WTC11 (cell line): ENCODE measurements around the gene DMGDH. TPM values are rescaled to one million over a fixed set of nuclear protein-coding genes. Genes with fewer than 3 reads are reported as not detected.

Experiments used
- ATAC-seq: fragments of 200-7000 bp; cut with Tn5 transposase; 2 replicates; pipeline ENCODE4 v1.10.0; 2021; ENCODE audit warnings: mild to moderate bottlenecking, moderate library complexity
- CTCF ChIA-PET: fragments of 300-600 bp; sonication (Branson Sonifier 250); formaldehyde crosslinking; loops from one replicate; lab custom pipeline; 2021; ENCODE audit warnings: antibody characterized with exemption; lab: Charles Lee
- POLR2A ChIA-PET: fragments of 350-600 bp; sonication (Branson Sonifier 250); formaldehyde crosslinking; loops from one replicate; lab custom pipeline; 2021; ENCODE audit warnings: antibody characterized with exemption; lab: Charles Lee
- DNase-seq: peaks from one replicate; pipeline ENCODE4 v3.0.0; 2021; ENCODE audit warnings: low spot score
- H3K27ac Mint-ChIP-seq: 2 replicates; pipeline ENCODE4 v1.8.0; 2021; ENCODE audit warnings: mixed read lengths
- H3K27me3 Mint-ChIP-seq: 2 replicates; pipeline ENCODE4 v1.8.0; 2021; ENCODE audit warnings: low read depth, mild to moderate bottlenecking, moderate library complexity, mixed read lengths
- H3K36me3 Mint-ChIP-seq: 2 replicates; pipeline ENCODE4 v1.8.0; 2021; ENCODE audit warnings: mixed read lengths
- H3K4me1 Mint-ChIP-seq: 2 replicates; pipeline ENCODE4 v1.8.0; 2022; ENCODE audit warnings: mixed read lengths
- H3K4me3 Mint-ChIP-seq: 2 replicates; pipeline ENCODE4 v1.8.0; 2021; ENCODE audit warnings: mild to moderate bottlenecking, moderate library complexity, mixed read lengths
- H3K9me3 Mint-ChIP-seq: 2 replicates; pipeline ENCODE4 v1.8.0; 2021; ENCODE audit warnings: mixed read lengths
- AFF4 ChIP-seq: sonication (generic); formaldehyde crosslinking; IDR thresholded peaks from 2 replicates; pipeline ENCODE4 v1.8.1; 2023; ENCODE audit warnings: mild to moderate bottlenecking, missing genetic modification reagents, borderline replicate concordance
- ATF1 ChIP-seq: sonication (generic); formaldehyde crosslinking; IDR thresholded peaks from 2 replicates; pipeline ENCODE4 v1.8.1; 2023; ENCODE audit warnings: mild to moderate bottlenecking, moderate library complexity, missing genetic modification reagents
- CREB1 ChIP-seq: sonication (generic); formaldehyde crosslinking; IDR thresholded peaks from 2 replicates; pipeline ENCODE4 v1.8.0; 2023; ENCODE audit warnings: mild to moderate bottlenecking, missing genetic modification reagents
- FOXK1 ChIP-seq: sonication (generic); formaldehyde crosslinking; IDR thresholded peaks from 2 replicates; pipeline ENCODE4 v1.8.0; 2022; ENCODE audit warnings: mild to moderate bottlenecking, moderate library complexity, missing genetic modification reagents
- JAZF1 ChIP-seq: fragments of 250-450 bp; sonication (Bioruptor Pico); IDR thresholded peaks from 2 replicates; pipeline ENCODE4 v1.9.0; 2021; ENCODE audit warnings: moderate library complexity, mild to moderate bottlenecking, inconsistent platforms
- NR1H2 ChIP-seq: sonication (generic); formaldehyde crosslinking; IDR thresholded peaks from 2 replicates; pipeline ENCODE4 v1.9.0; 2021; ENCODE audit warnings: mild to moderate bottlenecking, moderate library complexity, missing genetic modification reagents
- NR2C2 ChIP-seq: sonication (generic); formaldehyde crosslinking; IDR thresholded peaks from 2 replicates; pipeline ENCODE4 v1.8.0; 2022; ENCODE audit warnings: mild to moderate bottlenecking, missing genetic modification reagents
- PRRX2 ChIP-seq: fragments of 250-450 bp; sonication (Bioruptor Pico); IDR thresholded peaks from 2 replicates; pipeline ENCODE4 v1.8.0; 2021; ENCODE audit warnings: mild to moderate bottlenecking
- RORB ChIP-seq: fragments of 250-450 bp; sonication (Bioruptor Pico); IDR thresholded peaks from 2 replicates; pipeline ENCODE4 v1.9.0; 2021; ENCODE audit warnings: mild to moderate bottlenecking
- SMAD3 ChIP-seq: sonication (generic); formaldehyde crosslinking; IDR thresholded peaks from 2 replicates; pipeline ENCODE4 v1.8.0; 2022; ENCODE audit warnings: missing genetic modification reagents, mild to moderate bottlenecking, borderline replicate concordance
- SOX15 ChIP-seq: fragments of 250-450 bp; sonication (Bioruptor Pico); IDR thresholded peaks from 2 replicates; pipeline ENCODE4 v1.9.0; 2021; ENCODE audit warnings: mild to moderate bottlenecking
- TEAD1 ChIP-seq: sonication (generic); formaldehyde crosslinking; IDR thresholded peaks from 2 replicates; pipeline ENCODE4 v1.8.0; 2022; ENCODE audit warnings: mild to moderate bottlenecking, missing genetic modification reagents
- ZNF263 ChIP-seq: sonication (generic); formaldehyde crosslinking; IDR thresholded peaks from 2 replicates; pipeline ENCODE4 v1.8.1; 2022; ENCODE audit warnings: low read depth, mild to moderate bottlenecking, moderate library complexity, missing genetic modification reagents
- ZNF423 ChIP-seq: fragments of 250-450 bp; sonication (Bioruptor Pico); IDR thresholded peaks from 2 replicates; pipeline ENCODE4 v2.1.2; 2022; ENCODE audit warnings: mild to moderate bottlenecking, moderate library complexity
- total RNA-seq: library from RNA; stranded (reverse); gene quantifications from 3 replicates; pipeline ENCODE4 v1.2.3, GENCODE V29; 2021
- TF ChIP-seq, protein P1 (sequence below): sonication (generic); formaldehyde crosslinking; IDR thresholded peaks from 2 replicates; pipeline ENCODE4 v1.8.1; 2023; ENCODE audit warnings: mild to moderate bottlenecking, moderate library complexity, missing genetic modification reagents
- TF ChIP-seq, protein P2 (sequence below): fragments of 250-450 bp; sonication (Bioruptor Pico); IDR thresholded peaks from 2 replicates; pipeline ENCODE4 v1.8.0; 2021; ENCODE audit warnings: mild to moderate bottlenecking
- TF ChIP-seq, protein P3 (sequence below): sonication (generic); formaldehyde crosslinking; IDR thresholded peaks from 2 replicates; pipeline ENCODE4 v1.8.1; 2023; ENCODE audit warnings: mild to moderate bottlenecking, missing genetic modification reagents, moderate library complexity
- TF ChIP-seq, protein P4 (sequence below): sonication (generic); formaldehyde crosslinking; IDR thresholded peaks from 2 replicates; pipeline ENCODE4 v1.8.1; 2023; ENCODE audit warnings: mild to moderate bottlenecking, missing genetic modification reagents
- TF ChIP-seq, protein P5 (sequence below): sonication (generic); formaldehyde crosslinking; IDR thresholded peaks from 2 replicates; pipeline ENCODE4 v1.8.0; 2022; ENCODE audit warnings: mild to moderate bottlenecking, missing genetic modification reagents
- TF ChIP-seq, protein P6 (sequence below): fragments of 250-450 bp; sonication (Bioruptor Pico); IDR thresholded peaks from 2 replicates; pipeline ENCODE4 v1.9.0; 2021; ENCODE audit warnings: mild to moderate bottlenecking

DMGDH gene
- total RNA-seq, 1 experiment from 2014 or later = 0.35 TPM

- Mint-ChIP-seq H3K36me3 (no peaks in the 10 kb centered on the region), H3K27me3 (no peaks in the 10 kb centered on the region), H3K27ac (no peak overlapping the region), H3K9me3 (no peaks in the 10 kb centered on the region), H3K4me3 (no peak overlapping the region), H3K4me1 (peaks cover under 1% of the 10 kb centered on the region; the same call in 1 of the 2 replicates)
- ATAC-seq = no peak
- POLR2A ChIA-PET = no interaction called here
- CTCF ChIA-PET = interaction anchor here (0.5 kb wide), 1 partner anchor 39 kb away, joined by 3 read pairs; no protein-coding TSS in a partner anchor
- TF ChIP-seq ZNF263 (CRISPR knock-in tag) = no peak
- TF ChIP-seq, protein P1, sequence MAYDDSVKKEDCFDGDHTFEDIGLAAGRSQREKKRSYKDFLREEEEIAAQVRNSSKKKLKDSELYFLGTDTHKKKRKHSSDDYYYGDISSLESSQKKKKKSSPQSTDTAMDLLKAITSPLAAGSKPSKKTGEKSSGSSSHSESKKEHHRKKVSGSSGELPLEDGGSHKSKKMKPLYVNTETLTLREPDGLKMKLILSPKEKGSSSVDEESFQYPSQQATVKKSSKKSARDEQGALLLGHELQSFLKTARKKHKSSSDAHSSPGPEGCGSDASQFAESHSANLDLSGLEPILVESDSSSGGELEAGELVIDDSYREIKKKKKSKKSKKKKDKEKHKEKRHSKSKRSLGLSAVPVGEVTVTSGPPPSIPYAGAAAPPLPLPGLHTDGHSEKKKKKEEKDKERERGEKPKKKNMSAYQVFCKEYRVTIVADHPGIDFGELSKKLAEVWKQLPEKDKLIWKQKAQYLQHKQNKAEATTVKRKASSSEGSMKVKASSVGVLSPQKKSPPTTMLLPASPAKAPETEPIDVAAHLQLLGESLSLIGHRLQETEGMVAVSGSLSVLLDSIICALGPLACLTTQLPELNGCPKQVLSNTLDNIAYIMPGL (CRISPR knock-in tag) = no peak
- TF ChIP-seq AFF4 (CRISPR knock-in tag) = no peak
- no peak for TF ChIP-seq FOXK1
- TF ChIP-seq, protein P2, sequence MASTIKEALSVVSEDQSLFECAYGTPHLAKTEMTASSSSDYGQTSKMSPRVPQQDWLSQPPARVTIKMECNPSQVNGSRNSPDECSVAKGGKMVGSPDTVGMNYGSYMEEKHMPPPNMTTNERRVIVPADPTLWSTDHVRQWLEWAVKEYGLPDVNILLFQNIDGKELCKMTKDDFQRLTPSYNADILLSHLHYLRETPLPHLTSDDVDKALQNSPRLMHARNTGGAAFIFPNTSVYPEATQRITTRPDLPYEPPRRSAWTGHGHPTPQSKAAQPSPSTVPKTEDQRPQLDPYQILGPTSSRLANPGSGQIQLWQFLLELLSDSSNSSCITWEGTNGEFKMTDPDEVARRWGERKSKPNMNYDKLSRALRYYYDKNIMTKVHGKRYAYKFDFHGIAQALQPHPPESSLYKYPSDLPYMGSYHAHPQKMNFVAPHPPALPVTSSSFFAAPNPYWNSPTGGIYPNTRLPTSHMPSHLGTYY (CRISPR knock-in tag) = no peak
- TF ChIP-seq NR1H2 (CRISPR knock-in tag) = no peak
- TF ChIP-seq RORB = no peak
- TF ChIP-seq SOX15 (CRISPR knock-in tag) = no peak
- TF ChIP-seq PRRX2 (CRISPR knock-in tag) = no peak
- TF ChIP-seq, protein P3, sequence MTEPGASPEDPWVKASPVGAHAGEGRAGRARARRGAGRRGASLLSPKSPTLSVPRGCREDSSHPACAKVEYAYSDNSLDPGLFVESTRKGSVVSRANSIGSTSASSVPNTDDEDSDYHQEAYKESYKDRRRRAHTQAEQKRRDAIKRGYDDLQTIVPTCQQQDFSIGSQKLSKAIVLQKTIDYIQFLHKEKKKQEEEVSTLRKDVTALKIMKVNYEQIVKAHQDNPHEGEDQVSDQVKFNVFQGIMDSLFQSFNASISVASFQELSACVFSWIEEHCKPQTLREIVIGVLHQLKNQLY = no peak
- TF ChIP-seq SMAD3 (CRISPR knock-in tag) = no peak
- TF ChIP-seq ATF1 (CRISPR knock-in tag) = no peak
- TF ChIP-seq, protein P4, sequence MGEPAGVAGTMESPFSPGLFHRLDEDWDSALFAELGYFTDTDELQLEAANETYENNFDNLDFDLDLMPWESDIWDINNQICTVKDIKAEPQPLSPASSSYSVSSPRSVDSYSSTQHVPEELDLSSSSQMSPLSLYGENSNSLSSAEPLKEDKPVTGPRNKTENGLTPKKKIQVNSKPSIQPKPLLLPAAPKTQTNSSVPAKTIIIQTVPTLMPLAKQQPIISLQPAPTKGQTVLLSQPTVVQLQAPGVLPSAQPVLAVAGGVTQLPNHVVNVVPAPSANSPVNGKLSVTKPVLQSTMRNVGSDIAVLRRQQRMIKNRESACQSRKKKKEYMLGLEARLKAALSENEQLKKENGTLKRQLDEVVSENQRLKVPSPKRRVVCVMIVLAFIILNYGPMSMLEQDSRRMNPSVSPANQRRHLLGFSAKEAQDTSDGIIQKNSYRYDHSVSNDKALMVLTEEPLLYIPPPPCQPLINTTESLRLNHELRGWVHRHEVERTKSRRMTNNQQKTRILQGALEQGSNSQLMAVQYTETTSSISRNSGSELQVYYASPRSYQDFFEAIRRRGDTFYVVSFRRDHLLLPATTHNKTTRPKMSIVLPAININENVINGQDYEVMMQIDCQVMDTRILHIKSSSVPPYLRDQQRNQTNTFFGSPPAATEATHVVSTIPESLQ (CRISPR knock-in tag) = no peak
- TF ChIP-seq TEAD1 = no peak
- no peak for TF ChIP-seq NR2C2 (CRISPR knock-in tag)
- no peak for TF ChIP-seq JAZF1 (CRISPR knock-in tag)
- TF ChIP-seq ZNF423 (CRISPR knock-in tag) = no peak
- TF ChIP-seq CREB1 (CRISPR knock-in tag) = no peak
- TF ChIP-seq, protein P5, sequence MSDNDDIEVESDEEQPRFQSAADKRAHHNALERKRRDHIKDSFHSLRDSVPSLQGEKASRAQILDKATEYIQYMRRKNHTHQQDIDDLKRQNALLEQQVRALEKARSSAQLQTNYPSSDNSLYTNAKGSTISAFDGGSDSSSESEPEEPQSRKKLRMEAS (CRISPR knock-in tag) = no peak
- TF ChIP-seq, protein P6, sequence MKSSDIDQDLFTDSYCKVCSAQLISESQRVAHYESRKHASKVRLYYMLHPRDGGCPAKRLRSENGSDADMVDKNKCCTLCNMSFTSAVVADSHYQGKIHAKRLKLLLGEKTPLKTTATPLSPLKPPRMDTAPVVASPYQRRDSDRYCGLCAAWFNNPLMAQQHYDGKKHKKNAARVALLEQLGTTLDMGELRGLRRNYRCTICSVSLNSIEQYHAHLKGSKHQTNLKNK (CRISPR knock-in tag) = no peak
- DNase-seq = no peak
These were observed 24.3 kb upstream of the DMGDH start for GRCh38 chr5:79093762-79094161.
